Esophagus muscularis mucosa (tissue), 3 donors: ENCODE data around the gene BBS9.

Source experiments
- CTCF ChIP-seq, 3 experiments: fragments of 200-600 bp in 2 of 3; fragments of 450-650 bp in 1 of 3; sonication (generic) in 2 of 3; IDR thresholded peaks; one replicate each; pipeline ENCODE4 v1.5.1; 2017 to 2019; ENCODE audit warnings: antibody characterized with exemption in 3 of 3, mild to moderate bottlenecking in 2 of 3, moderate library complexity in 1 of 3
- POLR2A ChIP-seq: fragments of 450-650 bp; IDR thresholded peaks from one replicate; pipeline ENCODE4 v1.6.1; 2017; ENCODE audit warnings: antibody characterized with exemption, moderate library complexity, mild to moderate bottlenecking, low read depth
- POLR2AphosphoS5 ChIP-seq, 2 donors: sonication (generic); formaldehyde crosslinking; IDR thresholded peaks; one replicate each; pipeline ENCODE4 v1.6.1; 2017; ENCODE audit warnings: antibody characterized with exemption in 2 of 2

- no peak for TF ChIP-seq CTCF (IDR thresholded peaks at IDR 0.05)
- TF ChIP-seq POLR2A, result no peak
- TF ChIP-seq POLR2AphosphoS5 (IDR thresholded peaks at IDR 0.05), result no peak
Measured at GRCh38 chr7:33432821-33433220, 303.5 kb downstream of the BBS9 start.
